A673 (cell line): ENCODE data around the gene NUP62. TPM values are rescaled to one million over a fixed set of nuclear protein-coding genes. Genes with fewer than 3 reads are reported as not detected.

Experiments
- BruUV-seq: library from RNA; stranded (reverse); fragments of 400-500 nt; replicated peaks from 2 replicates; lab custom pipeline; 2021; lab: Mats Ljungman, UMichigan
- CTCF ChIA-PET: fragments of 300-600 bp; sonication (Branson Sonifier 250); formaldehyde crosslinking; loops from one replicate; lab custom pipeline; 2022; ENCODE audit warnings: antibody characterized with exemption; lab: Charles Lee
- POLR2A ChIA-PET: fragments of 300-600 bp; sonication (Branson Sonifier 250); formaldehyde crosslinking; loops from one replicate; lab custom pipeline; 2022; ENCODE audit warnings: antibody characterized with exemption; ENCODE audit not compliant: low non-redundant PET; lab: Charles Lee
- DNase-seq: peaks from one replicate; pipeline ENCODE4 v3.0.0-alpha.2; 2015; ENCODE audit warnings: low spot score
- H3K27ac ChIP-seq: fragments of 200-600 bp; sonication (generic); 2 replicates; pipeline ENCODE4 v1.5.1; 2016; ENCODE audit warnings: mixed run types, low read depth, mild to moderate bottlenecking, mixed read lengths, antibody characterized with exemption, low read length; ENCODE audit not compliant: poor library complexity, severe bottlenecking
- H3K27me3 ChIP-seq: fragments of 200-600 bp; sonication (generic); replicated peaks from 2 replicates; pipeline ENCODE4 v1.6.1; 2017; ENCODE audit warnings: mixed run types, low read depth, mild to moderate bottlenecking, mixed read lengths, antibody characterized with exemption, low read length; ENCODE audit not compliant: insufficient read depth, poor library complexity
- H3K36me3 ChIP-seq: fragments of 200-600 bp; sonication (generic); 2 replicates; pipeline ENCODE4 v1.6.1; 2016; ENCODE audit warnings: mixed run types, mild to moderate bottlenecking, mixed read lengths, antibody characterized with exemption, low read length; ENCODE audit not compliant: insufficient read depth, poor library complexity, severe bottlenecking
- H3K4me1 ChIP-seq: fragments of 200-600 bp; sonication (generic); 2 replicates; pipeline ENCODE4 v1.6.1; 2017; ENCODE audit warnings: mixed run types, mild to moderate bottlenecking, mixed read lengths, antibody characterized with exemption, low read length; ENCODE audit not compliant: insufficient read depth, poor library complexity, severe bottlenecking
- H3K4me3 ChIP-seq: fragments of 200-600 bp; sonication (generic); 2 replicates; pipeline ENCODE4 v1.5.1; 2016; ENCODE audit warnings: low read depth, mixed run types, mild to moderate bottlenecking, mixed read lengths, low read length; ENCODE audit not compliant: poor library complexity, severe bottlenecking
- H3K9me3 ChIP-seq: fragments of 200-600 bp; sonication (generic); 2 replicates; pipeline ENCODE4 v1.6.1; 2016; ENCODE audit warnings: mixed run types, low read depth, mild to moderate bottlenecking, mixed read lengths, antibody characterized with exemption, low read length; ENCODE audit not compliant: poor library complexity, severe bottlenecking
- EZH2 ChIP-seq: fragments of 200-600 bp; sonication (generic); IDR thresholded peaks from 2 replicates; pipeline ENCODE4 v1.6.1; 2017; ENCODE audit warnings: borderline replicate concordance, low read depth, mild to moderate bottlenecking, mixed read lengths, antibody characterized with exemption, low read length; ENCODE audit not compliant: poor library complexity, severe bottlenecking
- intact Hi-C: fragments of 100-400 bp; cut with micrococcal nuclease; formaldehyde crosslinking; loops from one replicate; pipeline ENCODE4 v1.10.0; 2022; ENCODE audit not compliant: unreplicated experiment
- total RNA-seq: library from RNA; stranded (reverse); gene quantifications from 2 replicates; pipeline ENCODE4 v1.2.3, GENCODE V29; 2021
- TF ChIP-seq, protein P1 (sequence below): fragments of 300-800, 200-600 bp; sonication (generic); conservative IDR thresholded peaks from 2 replicates; pipeline ENCODE4 v1.5.1; 2017; ENCODE audit warnings: low read depth, mild to moderate bottlenecking, antibody characterized with exemption, low read length, moderate library complexity, mixed read lengths

Gene NUP62
- total RNA-seq, 1 experiment from 2014 or later, result 98.5 TPM

DNA sequence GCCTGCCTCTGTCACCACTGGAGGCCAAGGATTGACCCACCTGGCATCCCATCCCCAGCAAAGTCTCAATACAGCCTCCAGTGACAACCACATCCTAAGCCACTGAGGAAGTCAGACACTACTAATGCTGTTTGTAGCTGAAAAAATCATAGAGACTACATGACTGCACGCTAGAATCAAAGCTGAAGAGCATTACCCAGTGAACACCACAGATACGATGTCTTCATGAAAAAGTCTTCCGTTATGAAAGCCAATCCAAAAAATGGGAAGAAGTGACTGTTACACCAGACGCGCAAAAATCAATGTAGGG lies 11.1 kb upstream of the NUP62 start:
- no TSS peak for BruUV-seq
- CTCF ChIA-PET, result no interaction called here
- no peak overlapping the region for H3K27ac ChIP-seq
- no peak for DNase-seq
- POLR2A ChIA-PET, result no interaction called here
- no peaks in the 10 kb centered on the region for H3K9me3 ChIP-seq
- TF ChIP-seq EZH2, result no peak
- TF ChIP-seq, protein P1, sequence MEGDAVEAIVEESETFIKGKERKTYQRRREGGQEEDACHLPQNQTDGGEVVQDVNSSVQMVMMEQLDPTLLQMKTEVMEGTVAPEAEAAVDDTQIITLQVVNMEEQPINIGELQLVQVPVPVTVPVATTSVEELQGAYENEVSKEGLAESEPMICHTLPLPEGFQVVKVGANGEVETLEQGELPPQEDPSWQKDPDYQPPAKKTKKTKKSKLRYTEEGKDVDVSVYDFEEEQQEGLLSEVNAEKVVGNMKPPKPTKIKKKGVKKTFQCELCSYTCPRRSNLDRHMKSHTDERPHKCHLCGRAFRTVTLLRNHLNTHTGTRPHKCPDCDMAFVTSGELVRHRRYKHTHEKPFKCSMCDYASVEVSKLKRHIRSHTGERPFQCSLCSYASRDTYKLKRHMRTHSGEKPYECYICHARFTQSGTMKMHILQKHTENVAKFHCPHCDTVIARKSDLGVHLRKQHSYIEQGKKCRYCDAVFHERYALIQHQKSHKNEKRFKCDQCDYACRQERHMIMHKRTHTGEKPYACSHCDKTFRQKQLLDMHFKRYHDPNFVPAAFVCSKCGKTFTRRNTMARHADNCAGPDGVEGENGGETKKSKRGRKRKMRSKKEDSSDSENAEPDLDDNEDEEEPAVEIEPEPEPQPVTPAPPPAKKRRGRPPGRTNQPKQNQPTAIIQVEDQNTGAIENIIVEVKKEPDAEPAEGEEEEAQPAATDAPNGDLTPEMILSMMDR, result no peak
- H3K4me3 ChIP-seq, result no peak overlapping the region
- no peaks in the 10 kb centered on the region for H3K36me3 ChIP-seq
- intact Hi-C loops, result no loop called here
- no peaks in the 10 kb centered on the region for H3K27me3 ChIP-seq
- H3K4me1 ChIP-seq, result no peaks in the 10 kb centered on the region

DNA sequence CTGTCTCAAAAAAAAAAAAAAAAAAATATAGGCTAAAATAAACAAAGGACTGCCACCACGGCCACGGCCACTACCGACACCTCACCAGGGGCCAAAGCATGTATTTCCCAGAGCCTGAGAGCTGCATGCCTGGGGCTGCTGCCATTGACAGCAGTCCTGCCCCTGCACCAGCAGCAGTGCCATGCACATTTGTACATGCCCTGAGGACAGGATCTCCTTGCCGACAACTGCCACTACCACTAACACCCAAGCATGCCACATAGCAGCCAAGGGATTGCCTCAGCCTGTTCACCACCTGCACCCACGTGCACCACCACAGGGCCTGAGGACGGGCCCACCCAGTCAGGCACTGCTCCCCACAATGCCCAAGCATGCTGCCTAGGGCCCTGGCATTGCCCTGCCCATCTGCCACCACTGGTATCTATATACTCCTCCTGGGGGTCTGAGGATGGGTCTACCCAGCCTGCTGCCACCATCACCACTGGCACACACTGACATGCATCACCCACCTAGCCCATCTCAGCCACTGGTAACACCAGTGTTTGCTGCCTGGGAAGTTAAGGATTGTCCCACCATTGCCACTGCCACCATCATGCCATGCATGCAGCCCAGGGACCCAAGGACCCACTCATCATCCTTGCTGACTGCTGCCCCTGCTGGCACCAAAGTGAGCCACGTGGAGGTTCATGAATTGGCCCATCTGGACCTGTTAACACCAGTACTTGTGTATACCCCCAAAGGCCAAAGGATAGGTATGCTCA lies 10.6 kb upstream of the NUP62 start:
- ChIA-PET CTCF (interaction anchor here (0.6 kb wide), 1 partner anchor 358 kb away, joined by 8 read pairs; no protein-coding TSS in a partner anchor), POLR2A (no interaction called here)
- no peak for DNase-seq
- no peaks in the 10 kb centered on the region for H3K9me3 ChIP-seq
- intact Hi-C loops, result no loop called here
- no peaks in the 10 kb centered on the region for H3K4me1 ChIP-seq
- H3K27me3 ChIP-seq, result no peaks in the 10 kb centered on the region
- TF ChIP-seq, protein P1, result peak; percentile 35
- no peak for TF ChIP-seq EZH2
- no TSS peak for BruUV-seq
- H3K36me3 ChIP-seq, result no peaks in the 10 kb centered on the region
- H3K4me3 ChIP-seq, result no peak overlapping the region
- H3K27ac ChIP-seq, result no peak overlapping the region

DNA sequence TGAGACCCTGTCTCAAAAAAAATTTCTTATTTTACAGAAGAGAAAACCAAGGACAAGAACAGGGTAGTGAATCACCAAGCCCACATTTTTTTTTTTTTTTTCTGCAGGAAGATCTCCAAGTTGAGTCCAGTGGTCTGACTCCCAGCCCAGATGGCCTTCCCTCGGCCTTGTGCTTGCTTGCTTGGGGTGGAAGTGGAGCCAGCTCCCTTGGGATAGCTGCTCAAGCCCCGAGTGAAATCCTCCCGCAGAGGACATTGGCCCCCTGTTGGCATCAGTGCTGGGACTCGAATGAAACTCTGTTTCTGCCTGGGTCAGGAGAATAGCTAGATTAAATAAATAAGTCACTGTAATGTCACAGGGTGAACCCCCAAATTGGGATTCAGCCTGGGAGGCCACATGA lies 9.4 kb upstream of the NUP62 start:
- CTCF ChIA-PET, result interaction anchor here (1.1 kb wide), 1 partner anchor 46 kb away, joined by 4 read pairs; no protein-coding TSS in a partner anchor
- intact Hi-C loops, result no loop called here

More for the DNA sequence above, 9.4 kb upstream of the NUP62 start:
- Histone ChIP-seq H3K27me3 (no peaks in the 10 kb centered on the region), H3K9me3 (no peaks in the 10 kb centered on the region), H3K36me3 (peaks cover 2% of the 10 kb centered on the region), H3K4me1 (no peaks in the 10 kb centered on the region), H3K27ac (no peak overlapping the region), H3K4me3 (no peak overlapping the region)
- no peak for DNase-seq
- no TSS peak for BruUV-seq
- POLR2A ChIA-PET, result no interaction called here
- no peak for TF ChIP-seq EZH2
- TF ChIP-seq, protein P1, result no peak
